ENCODE measurements around the gene MFGE8.

Gene MFGE8

DNA sequence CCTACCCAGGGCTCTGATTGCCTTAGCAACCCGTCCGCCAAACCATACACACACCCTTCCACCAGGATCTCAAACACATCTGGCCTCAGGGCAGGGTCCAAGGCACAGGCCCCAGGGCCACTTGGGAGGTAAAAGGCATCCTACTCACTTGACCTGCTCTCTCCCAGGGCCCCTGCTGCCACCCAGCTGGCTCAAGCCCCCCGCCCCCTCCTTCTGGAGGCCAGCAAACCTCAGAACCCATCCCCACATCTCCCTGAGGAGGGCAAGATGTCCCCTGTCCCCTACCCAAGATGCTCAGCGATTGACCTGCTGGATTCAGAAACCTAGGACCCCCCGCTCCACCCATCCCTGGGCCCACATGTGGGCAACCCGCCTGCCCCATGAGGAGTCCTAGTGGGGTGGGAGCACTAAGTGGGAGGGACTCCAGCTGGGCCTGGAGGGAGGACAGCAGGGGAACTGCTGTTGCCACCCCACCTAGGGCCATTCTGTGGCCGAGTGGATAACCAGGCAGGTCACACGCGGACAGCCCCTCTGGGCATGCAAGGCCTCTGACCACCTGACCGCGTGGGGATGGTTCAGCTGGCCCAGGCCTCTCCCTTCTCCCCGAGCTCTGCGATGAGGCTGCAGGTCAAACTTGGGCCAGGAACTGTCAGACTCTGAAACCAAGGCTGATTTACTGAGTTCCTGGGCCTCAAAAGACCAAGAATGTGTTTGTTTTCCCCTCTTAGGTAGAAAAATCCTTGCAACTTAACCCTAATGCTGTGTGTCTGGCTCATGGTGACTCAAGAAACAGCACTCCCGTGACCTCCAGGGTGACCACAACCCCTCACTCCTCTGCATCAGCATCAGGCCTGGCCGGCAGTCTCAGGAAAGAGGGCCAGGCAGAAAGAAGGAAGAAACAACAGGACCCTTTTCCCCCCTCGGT, 4.2 kb downstream of the MFGE8 start:
- ChIA-PET CTCF (interaction anchor here (1.0 to 2.0 kb wide), 3 partner anchors 11 to 269 kb away, joined by 3 to 9 read pairs (median 4); no protein-coding TSS in a partner anchor), POLR2A (no interaction called here)
- no peak for DNase-seq
- H3K27ac ChIP-seq (ENCODE audit: insufficient read depth in 1 of 2, low read depth in 1 of 2, low read length in 2 of 2, poor library complexity in 1 of 2, severe bottlenecking in 2 of 2), result no peak overlapping the region
- no peaks in the 10 kb centered on the region for H3K27me3 ChIP-seq (replicated peaks in 2 of 5; ENCODE audit: control insufficient read depth in 4 of 5, insufficient read depth in 5 of 5, low read length in 4 of 5)
- 100% methylated on average over 12 of the region's 16 CpGs for WGBS (ENCODE audit: insufficient coverage)
- H3K4me1 ChIP-seq (ENCODE audit: control extremely low read depth in 1 of 4, control insufficient read depth in 4 of 4, insufficient read depth in 4 of 4, low read length in 3 of 4), result peaks cover 0 to 29% (median 22%) of the 10 kb centered on the region in 4 experiments
- H3K9me3 ChIP-seq (ENCODE audit: control extremely low read depth in 1 of 5, control insufficient read depth in 4 of 5, insufficient read depth in 2 of 5, low read depth in 1 of 5, low read length in 4 of 5), result no peaks in the 10 kb centered on the region
- no peak overlapping the region for H3K4me3 ChIP-seq (ENCODE audit: control insufficient read depth in 1 of 7, extremely low read depth in 1 of 7, insufficient read depth in 4 of 7, low read depth in 2 of 7, low read length in 6 of 7)
- peaks cover 0 to 46% (median 25%) of the 10 kb centered on the region in 4 experiments for H3K36me3 ChIP-seq (ENCODE audit: control insufficient read depth in 4 of 4, insufficient read depth in 4 of 4, low read length in 3 of 4)

DNA sequence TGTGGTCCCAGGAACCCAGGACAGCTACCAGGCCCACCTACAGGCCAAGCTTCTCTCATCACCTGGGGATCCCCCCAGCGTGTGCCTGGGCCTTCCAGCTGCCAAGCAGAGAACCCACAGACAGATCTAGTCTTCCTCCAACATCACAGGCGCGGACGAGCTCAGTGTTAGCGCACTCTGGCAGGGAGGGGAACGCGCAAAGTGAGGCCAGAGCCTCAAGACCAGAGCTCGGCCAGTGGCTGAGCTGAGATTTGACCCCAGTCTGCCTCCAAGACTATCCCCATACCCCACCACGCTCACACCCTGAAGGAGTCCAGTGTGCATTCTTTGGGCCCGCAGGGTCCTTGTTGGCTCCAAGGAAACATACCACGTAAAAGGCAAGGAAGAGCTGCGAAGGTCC, 5.1 kb downstream of the MFGE8 start:
- POLR2A ChIA-PET, result no interaction called here
- H3K9me3 ChIP-seq (ENCODE audit: control extremely low read depth in 1 of 5, control insufficient read depth in 4 of 5, insufficient read depth in 2 of 5, low read depth in 1 of 5, low read length in 4 of 5), result no peaks in the 10 kb centered on the region
- H3K27me3 ChIP-seq (replicated peaks in 2 of 5; ENCODE audit: control insufficient read depth in 4 of 5, insufficient read depth in 5 of 5, low read length in 4 of 5), result no peaks in the 10 kb centered on the region
- WGBS (ENCODE audit: insufficient coverage), result 91% methylated on average over 9 of the region's 12 CpGs
- H3K27ac ChIP-seq (ENCODE audit: insufficient read depth in 1 of 2, low read depth in 1 of 2, low read length in 2 of 2, poor library complexity in 1 of 2, severe bottlenecking in 2 of 2), result no peak overlapping the region
- CTCF ChIA-PET, result interaction anchor here (1.0 to 2.0 kb wide), 3 partner anchors 10 to 269 kb away, joined by 3 to 9 read pairs (median 4); no protein-coding TSS in a partner anchor
- no peak overlapping the region for H3K4me3 ChIP-seq (ENCODE audit: control insufficient read depth in 1 of 7, extremely low read depth in 1 of 7, insufficient read depth in 4 of 7, low read depth in 2 of 7, low read length in 6 of 7)
- peaks cover 0 to 50% (median 28%) of the 10 kb centered on the region in 4 experiments for H3K36me3 ChIP-seq (ENCODE audit: control insufficient read depth in 4 of 4, insufficient read depth in 4 of 4, low read length in 3 of 4)
- no peak for DNase-seq
- H3K4me1 ChIP-seq (ENCODE audit: control extremely low read depth in 1 of 4, control insufficient read depth in 4 of 4, insufficient read depth in 4 of 4, low read length in 3 of 4), result peaks cover 0 to 21% (median 18%) of the 10 kb centered on the region in 4 experiments

DNA sequence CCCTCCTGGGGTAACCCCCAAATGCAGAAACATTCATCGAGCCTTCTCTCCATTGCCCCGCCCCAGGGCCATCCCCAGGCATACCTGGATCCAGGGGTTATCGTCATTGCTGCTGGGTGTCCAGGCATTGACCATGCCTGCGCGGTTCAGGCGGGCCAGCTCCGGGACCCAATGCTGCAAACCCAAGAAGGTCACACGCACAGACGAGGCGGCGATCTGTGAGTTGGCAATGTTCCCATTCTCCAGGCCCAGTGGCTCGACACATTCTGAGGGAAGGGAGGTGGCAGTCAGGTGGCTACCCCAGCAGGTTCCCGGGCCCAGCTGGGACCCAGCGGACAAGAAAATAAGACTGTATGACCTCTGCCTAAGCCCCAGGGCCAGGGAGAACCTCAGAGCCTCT, 6.1 kb downstream of the MFGE8 start:
- ChIA-PET POLR2A (no interaction called here), CTCF (no interaction called here)
- DNase-seq, result no peak
- Histone ChIP-seq H3K36me3 (ENCODE audit: control insufficient read depth in 4 of 4, insufficient read depth in 4 of 4, low read length in 3 of 4) (peaks cover 0 to 59% (median 35%) of the 10 kb centered on the region in 4 experiments), H3K4me3 (ENCODE audit: control insufficient read depth in 1 of 7, extremely low read depth in 1 of 7, insufficient read depth in 4 of 7, low read depth in 2 of 7, low read length in 6 of 7) (no peak overlapping the region), H3K27ac (ENCODE audit: insufficient read depth in 1 of 2, low read depth in 1 of 2, low read length in 2 of 2, poor library complexity in 1 of 2, severe bottlenecking in 2 of 2) (no peak overlapping the region), H3K27me3 (replicated peaks in 2 of 5; ENCODE audit: control insufficient read depth in 4 of 5, insufficient read depth in 5 of 5, low read length in 4 of 5) (no peaks in the 10 kb centered on the region), H3K4me1 (ENCODE audit: control extremely low read depth in 1 of 4, control insufficient read depth in 4 of 4, insufficient read depth in 4 of 4, low read length in 3 of 4) (peaks cover 0 to 13% (median 11%) of the 10 kb centered on the region in 4 experiments), H3K9me3 (ENCODE audit: control extremely low read depth in 1 of 5, control insufficient read depth in 4 of 5, insufficient read depth in 2 of 5, low read depth in 1 of 5, low read length in 4 of 5) (no peaks in the 10 kb centered on the region)
- 89% methylated on average over 13 of the region's 14 CpGs for WGBS (ENCODE audit: insufficient coverage)

DNA sequence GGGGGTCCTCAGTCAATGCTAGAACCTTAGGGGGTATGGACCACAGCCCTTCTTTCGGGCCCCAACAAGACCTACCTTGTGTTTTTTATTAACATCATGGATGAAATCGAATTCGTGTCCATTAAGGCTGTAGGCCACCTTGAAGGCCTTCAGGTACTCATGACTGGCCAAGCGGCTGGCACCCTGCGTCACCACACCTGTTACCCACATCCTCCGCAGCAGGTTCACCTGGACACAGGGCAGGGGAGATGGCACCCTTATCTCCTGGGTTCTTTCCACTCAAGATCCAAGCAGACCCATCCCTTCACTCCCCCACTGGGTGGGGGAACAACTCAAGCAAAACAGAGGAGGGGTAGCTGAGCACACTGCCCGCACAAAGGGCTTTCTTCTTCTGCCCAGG, 6.6 kb downstream of the MFGE8 start:
- peaks cover 0 to 63% (median 38%) of the 10 kb centered on the region in 4 experiments for H3K36me3 ChIP-seq (ENCODE audit: control insufficient read depth in 4 of 4, insufficient read depth in 4 of 4, low read length in 3 of 4)
- WGBS (ENCODE audit: insufficient coverage), result 93% methylated on average over 7 of the region's 7 CpGs
- ChIA-PET POLR2A (no interaction called here), CTCF (interaction anchor here (1.5 to 2.8 kb wide), 2 partner anchors 10 to 111 kb away, joined by 3 to 18 read pairs; no protein-coding TSS in a partner anchor)
- no peaks in the 10 kb centered on the region for H3K9me3 ChIP-seq (ENCODE audit: control extremely low read depth in 1 of 5, control insufficient read depth in 4 of 5, insufficient read depth in 2 of 5, low read depth in 1 of 5, low read length in 4 of 5)
- no peak for DNase-seq
- H3K4me3 ChIP-seq (ENCODE audit: control insufficient read depth in 1 of 7, extremely low read depth in 1 of 7, insufficient read depth in 4 of 7, low read depth in 2 of 7, low read length in 6 of 7), result no peak overlapping the region
- no peak overlapping the region for H3K27ac ChIP-seq (ENCODE audit: insufficient read depth in 1 of 2, low read depth in 1 of 2, low read length in 2 of 2, poor library complexity in 1 of 2, severe bottlenecking in 2 of 2)
- peaks cover 0 to 7% (median 5%) of the 10 kb centered on the region in 4 experiments for H3K4me1 ChIP-seq (ENCODE audit: control extremely low read depth in 1 of 4, control insufficient read depth in 4 of 4, insufficient read depth in 4 of 4, low read length in 3 of 4)
- H3K27me3 ChIP-seq (replicated peaks in 2 of 5; ENCODE audit: control insufficient read depth in 4 of 5, insufficient read depth in 5 of 5, low read length in 4 of 5), result no peaks in the 10 kb centered on the region

DNA sequence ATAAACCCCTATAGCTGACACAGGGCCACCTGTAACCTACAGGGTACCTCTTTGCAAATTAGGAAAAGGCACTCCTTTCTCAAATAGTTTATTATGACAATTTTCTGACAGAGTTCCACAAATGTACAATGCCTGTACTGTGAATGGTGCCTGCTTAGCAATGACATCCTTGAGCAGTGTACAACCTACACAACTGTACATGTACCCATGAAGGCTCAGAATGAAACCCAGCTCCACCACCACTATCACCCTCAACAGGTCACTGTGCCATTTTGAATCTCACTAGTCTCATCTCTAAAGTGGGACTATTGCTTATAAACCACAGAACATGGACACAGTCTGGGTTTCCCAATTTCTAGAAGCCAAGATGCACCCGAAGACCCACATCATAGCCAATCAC, 7.0 kb downstream of the MFGE8 start:
- H3K36me3 ChIP-seq (ENCODE audit: control insufficient read depth in 4 of 4, insufficient read depth in 4 of 4, low read length in 3 of 4), result peaks cover 0 to 67% (median 41%) of the 10 kb centered on the region in 4 experiments
- H3K27me3 ChIP-seq (replicated peaks in 2 of 5; ENCODE audit: control insufficient read depth in 4 of 5, insufficient read depth in 5 of 5, low read length in 4 of 5), result no peaks in the 10 kb centered on the region
- ChIA-PET CTCF (interaction anchor here (1.1 to 2.8 kb wide), 7 partner anchors 8 to 269 kb away, joined by 3 to 18 read pairs (median 5); no protein-coding TSS in a partner anchor), POLR2A (no interaction called here)
- H3K9me3 ChIP-seq (ENCODE audit: control extremely low read depth in 1 of 5, control insufficient read depth in 4 of 5, insufficient read depth in 2 of 5, low read depth in 1 of 5, low read length in 4 of 5), result no peaks in the 10 kb centered on the region
- no peak overlapping the region for H3K4me3 ChIP-seq (ENCODE audit: control insufficient read depth in 1 of 7, extremely low read depth in 1 of 7, insufficient read depth in 4 of 7, low read depth in 2 of 7, low read length in 6 of 7)
- DNase-seq, result no peak
- WGBS (ENCODE audit: insufficient coverage), result 100% methylated on average over 1 of the region's 1 CpG
- no peak overlapping the region for H3K27ac ChIP-seq (ENCODE audit: insufficient read depth in 1 of 2, low read depth in 1 of 2, low read length in 2 of 2, poor library complexity in 1 of 2, severe bottlenecking in 2 of 2)
- H3K4me1 ChIP-seq (ENCODE audit: control extremely low read depth in 1 of 4, control insufficient read depth in 4 of 4, insufficient read depth in 4 of 4, low read length in 3 of 4), result peaks cover 0 to 7% (median 5%) of the 10 kb centered on the region in 4 experiments

DNA sequence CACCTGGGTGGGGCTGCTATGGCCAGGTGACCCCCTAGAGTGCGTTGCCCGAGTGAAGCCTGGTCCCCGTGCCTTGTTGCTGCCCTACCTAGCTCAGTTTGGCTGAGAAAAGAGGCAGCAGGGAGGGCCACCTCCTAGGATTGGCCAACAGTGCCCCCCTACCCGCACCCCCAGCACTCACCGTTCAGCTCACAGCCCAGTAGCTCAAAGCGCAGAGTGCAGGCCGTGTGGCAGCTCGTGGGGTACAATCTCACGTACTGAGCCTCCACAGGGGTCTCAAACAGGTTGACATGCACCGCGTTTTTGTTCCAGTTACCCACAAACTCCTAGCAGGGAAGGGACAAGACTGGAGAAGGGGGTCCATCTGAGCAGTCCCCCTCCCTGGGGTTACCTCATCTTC, 7.6 kb downstream of the MFGE8 start:
- no peaks in the 10 kb centered on the region for H3K9me3 ChIP-seq (ENCODE audit: control extremely low read depth in 1 of 5, control insufficient read depth in 4 of 5, insufficient read depth in 2 of 5, low read depth in 1 of 5, low read length in 4 of 5)
- H3K36me3 ChIP-seq (ENCODE audit: control insufficient read depth in 4 of 4, insufficient read depth in 4 of 4, low read length in 3 of 4), result peaks cover 0 to 71% (median 42%) of the 10 kb centered on the region in 4 experiments
- ChIA-PET CTCF (interaction anchor here (0.8 to 3.3 kb wide), 18 partner anchors 9 to 396 kb away, joined by 3 to 23 read pairs (median 5); partner anchors contain the start of gene HAPLN3), POLR2A (no interaction called here)
- no peak for DNase-seq
- no peak overlapping the region for H3K27ac ChIP-seq (ENCODE audit: insufficient read depth in 1 of 2, low read depth in 1 of 2, low read length in 2 of 2, poor library complexity in 1 of 2, severe bottlenecking in 2 of 2)
- peaks cover 0 to 7% (median 5%) of the 10 kb centered on the region in 4 experiments for H3K4me1 ChIP-seq (ENCODE audit: control extremely low read depth in 1 of 4, control insufficient read depth in 4 of 4, insufficient read depth in 4 of 4, low read length in 3 of 4)
- no peak overlapping the region for H3K4me3 ChIP-seq (ENCODE audit: control insufficient read depth in 1 of 7, extremely low read depth in 1 of 7, insufficient read depth in 4 of 7, low read depth in 2 of 7, low read length in 6 of 7)
- 100% methylated on average over 5 of the region's 11 CpGs for WGBS (ENCODE audit: insufficient coverage)
- H3K27me3 ChIP-seq (replicated peaks in 2 of 5; ENCODE audit: control insufficient read depth in 4 of 5, insufficient read depth in 5 of 5, low read length in 4 of 5), result no peaks in the 10 kb centered on the region
